ENCODE results near the gene TAF7. TPM values are rescaled to one million over a fixed set of nuclear protein-coding genes. Genes with fewer than 3 reads are reported as not detected.

TAF7 gene
- total RNA-seq: 87.1 and 107 TPM in 2 replicates
- 64.9 and 73.0 TPM in 2 replicates for polyA plus RNA-seq
- 67.3 and 69.4 TPM in 2 replicates for polyA plus RNA-seq (2012)
- polyA minus RNA-seq (ENCODE audit: low replicate concordance): 9.4 and 13.0 TPM in 2 replicates

DNA sequence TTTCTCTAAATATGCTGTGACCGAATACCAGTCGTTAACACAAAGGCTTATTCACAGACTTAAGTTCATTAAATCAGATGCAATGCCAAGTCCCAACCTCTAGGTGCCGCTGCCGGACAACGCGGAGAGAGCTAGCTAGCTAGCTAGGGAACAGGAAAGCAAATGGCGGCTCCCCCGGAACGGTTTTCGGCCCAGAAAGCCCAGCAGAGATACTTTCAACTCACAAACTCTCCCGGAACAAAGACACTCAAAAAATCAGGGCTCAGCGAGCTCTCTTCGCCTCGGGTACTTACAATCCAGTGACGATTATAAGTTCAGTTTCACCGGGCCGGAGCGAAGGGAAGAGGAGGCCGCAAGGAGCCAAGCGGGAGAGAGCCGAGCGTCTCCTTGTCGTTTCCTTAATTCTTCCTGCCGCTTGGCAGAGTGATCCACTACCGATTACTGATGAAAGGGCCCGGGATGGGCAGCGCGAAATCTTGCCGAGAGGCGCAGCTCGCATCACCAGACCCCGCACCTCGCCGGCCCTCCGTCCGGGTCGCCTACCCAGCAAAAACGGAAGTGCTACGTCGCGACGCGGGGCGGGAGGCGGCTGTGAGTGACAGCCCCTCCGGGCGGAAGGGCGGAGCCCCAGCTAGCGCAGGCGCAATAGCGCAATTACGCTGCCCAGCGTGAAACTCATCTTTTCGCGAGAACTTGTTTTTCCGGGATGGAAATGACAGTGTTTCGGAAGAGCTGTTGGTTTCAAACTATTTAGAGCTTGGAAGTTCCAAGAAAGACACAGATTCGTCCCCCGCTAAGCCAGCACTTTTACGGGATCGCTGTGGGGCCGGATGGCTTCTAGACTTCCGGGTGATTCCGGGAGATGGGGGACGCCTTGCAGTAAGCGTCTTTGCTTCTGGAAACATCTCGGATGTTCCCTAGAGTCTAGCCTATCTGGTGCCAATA is at the start of gene TAF7:
TAF7 (minus strand) TSS at position 560 of the 945 bp plus-strand sequence. CDS start 740 bp downstream, outside the sequence.
- Histone ChIP-seq H3K79me2 (ENCODE audit: control insufficient read depth, insufficient read depth, low read length) (peaks cover 25% of the 10 kb centered on the region), H3K9ac (ENCODE audit: insufficient read depth, low read length) (peak within 1 kb of the TSS; percentile 93), H3K27ac (ENCODE audit: insufficient read depth, low read length) (peak within 1 kb of the TSS; percentile 100), H4K20me1 (ENCODE audit: control insufficient read depth, extremely low read depth, insufficient read depth, low read length) (no peaks in the 10 kb centered on the region), H3K4me1 (ENCODE audit: control insufficient read depth, extremely low read depth, insufficient read depth, low read length) (no peaks in the 10 kb centered on the region), H3K4me3 (replicated peaks in 1 of 4; ENCODE audit: control extremely low read depth in 1 of 4, insufficient read depth in 1 of 4, low read depth in 3 of 4, low read length in 4 of 4) (peak within 1 kb of the TSS; percentile 89 to 99 (median 93)), H3K9me3 (ENCODE audit: control insufficient read depth, insufficient read depth, low read depth, low read length) (peaks cover 12% of the 10 kb centered on the region), H3K4me2 (ENCODE audit: extremely low read depth, insufficient read depth, low read length) (peak within 1 kb of the TSS; percentile 73), H3K27me3 (ENCODE audit: control insufficient read depth, insufficient read depth, low read length) (no peaks in the 10 kb centered on the region), H3K36me3 (ENCODE audit: control insufficient read depth, insufficient read depth, low read length) (peaks cover 5% of the 10 kb centered on the region), H2AFZ (ENCODE audit: low read length) (peak within 1 kb of the TSS; percentile 99)
- no peak for TF ChIP-seq EZH2 (IDR thresholded peaks at IDR 0.05; ENCODE audit: low read length, missing control alignments)
- TF ChIP-seq, protein P1, sequence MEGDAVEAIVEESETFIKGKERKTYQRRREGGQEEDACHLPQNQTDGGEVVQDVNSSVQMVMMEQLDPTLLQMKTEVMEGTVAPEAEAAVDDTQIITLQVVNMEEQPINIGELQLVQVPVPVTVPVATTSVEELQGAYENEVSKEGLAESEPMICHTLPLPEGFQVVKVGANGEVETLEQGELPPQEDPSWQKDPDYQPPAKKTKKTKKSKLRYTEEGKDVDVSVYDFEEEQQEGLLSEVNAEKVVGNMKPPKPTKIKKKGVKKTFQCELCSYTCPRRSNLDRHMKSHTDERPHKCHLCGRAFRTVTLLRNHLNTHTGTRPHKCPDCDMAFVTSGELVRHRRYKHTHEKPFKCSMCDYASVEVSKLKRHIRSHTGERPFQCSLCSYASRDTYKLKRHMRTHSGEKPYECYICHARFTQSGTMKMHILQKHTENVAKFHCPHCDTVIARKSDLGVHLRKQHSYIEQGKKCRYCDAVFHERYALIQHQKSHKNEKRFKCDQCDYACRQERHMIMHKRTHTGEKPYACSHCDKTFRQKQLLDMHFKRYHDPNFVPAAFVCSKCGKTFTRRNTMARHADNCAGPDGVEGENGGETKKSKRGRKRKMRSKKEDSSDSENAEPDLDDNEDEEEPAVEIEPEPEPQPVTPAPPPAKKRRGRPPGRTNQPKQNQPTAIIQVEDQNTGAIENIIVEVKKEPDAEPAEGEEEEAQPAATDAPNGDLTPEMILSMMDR (conservative IDR thresholded peaks at IDR 0.05 in 1 of 2, IDR thresholded peaks at IDR 0.05 in 1 of 2; ENCODE audit: low read depth in 1 of 2, low read length in 2 of 2): peak; percentile 79 to 95
- peak; percentile 88 to 95 for DNase-seq (ENCODE audit: low read depth in 2 of 2)

- Histone ChIP-seq H3K27me3 (ENCODE audit: control insufficient read depth, insufficient read depth, low read length) (peaks cover 32% of the 10 kb centered on the region), H3K9me3 (ENCODE audit: control insufficient read depth, insufficient read depth, low read depth, low read length) (peaks cover 5% of the 10 kb centered on the region), H3K27ac (ENCODE audit: insufficient read depth, low read length) (no peak overlapping the region), H4K20me1 (ENCODE audit: control insufficient read depth, extremely low read depth, insufficient read depth, low read length) (no peaks in the 10 kb centered on the region), H3K36me3 (ENCODE audit: control insufficient read depth, insufficient read depth, low read length) (no peaks in the 10 kb centered on the region), H2AFZ (ENCODE audit: low read length) (no peak overlapping the region), H3K9ac (ENCODE audit: insufficient read depth, low read length) (no peak overlapping the region), H3K4me1 (ENCODE audit: control insufficient read depth, extremely low read depth, insufficient read depth, low read length) (no peaks in the 10 kb centered on the region), H3K4me2 (ENCODE audit: extremely low read depth, insufficient read depth, low read length) (no peak overlapping the region), H3K4me3 (replicated peaks in 1 of 4; ENCODE audit: control extremely low read depth in 1 of 4, insufficient read depth in 1 of 4, low read depth in 3 of 4, low read length in 4 of 4) (no peak overlapping the region), H3K79me2 (ENCODE audit: control insufficient read depth, insufficient read depth, low read length) (no peaks in the 10 kb centered on the region)
- no peak for DNase-seq (ENCODE audit: low read depth in 2 of 2)
- TF ChIP-seq, protein P1 (conservative IDR thresholded peaks at IDR 0.05 in 1 of 2, IDR thresholded peaks at IDR 0.05 in 1 of 2; ENCODE audit: low read depth in 1 of 2, low read length in 2 of 2): no peak
- no peak for TF ChIP-seq EZH2 (IDR thresholded peaks at IDR 0.05; ENCODE audit: low read length, missing control alignments)
These were observed 45.7 kb upstream of the TAF7 start for GRCh38 chr5:141366016-141366896.

Data from fibroblast of lung (primary cell).